Left lobe of liver (tissue), 2 donors: ENCODE measurements around the gene BCL11A. TPM values are rescaled to one million over a fixed set of nuclear protein-coding genes. Genes with fewer than 3 reads are reported as not detected.

ENCODE experiments used
- ATAC-seq: fragments of 200-7000 bp; cut with Tn5 transposase; one replicate; pipeline ENCODE4 v1.9.1; 2020; ENCODE audit warnings: mild to moderate bottlenecking, moderate library complexity
- DNase-seq: peaks from one replicate; pipeline ENCODE4 v3.0.0-alpha.2; 2020; ENCODE audit warnings: low spot score
- total RNA-seq: library from RNA; stranded (reverse); gene quantifications from one replicate; pipeline ENCODE4 v1.2.1, GENCODE V29; 2021
- donor health status: DM: no; HTN: no; CAD: no; lungs with moderate emphysema.
- donor health status: DM: no; HTN: yes; CAD: no.

BCL11A gene
- total RNA-seq, 1 donor from 2014 or later, result 0.50 TPM

DNA sequence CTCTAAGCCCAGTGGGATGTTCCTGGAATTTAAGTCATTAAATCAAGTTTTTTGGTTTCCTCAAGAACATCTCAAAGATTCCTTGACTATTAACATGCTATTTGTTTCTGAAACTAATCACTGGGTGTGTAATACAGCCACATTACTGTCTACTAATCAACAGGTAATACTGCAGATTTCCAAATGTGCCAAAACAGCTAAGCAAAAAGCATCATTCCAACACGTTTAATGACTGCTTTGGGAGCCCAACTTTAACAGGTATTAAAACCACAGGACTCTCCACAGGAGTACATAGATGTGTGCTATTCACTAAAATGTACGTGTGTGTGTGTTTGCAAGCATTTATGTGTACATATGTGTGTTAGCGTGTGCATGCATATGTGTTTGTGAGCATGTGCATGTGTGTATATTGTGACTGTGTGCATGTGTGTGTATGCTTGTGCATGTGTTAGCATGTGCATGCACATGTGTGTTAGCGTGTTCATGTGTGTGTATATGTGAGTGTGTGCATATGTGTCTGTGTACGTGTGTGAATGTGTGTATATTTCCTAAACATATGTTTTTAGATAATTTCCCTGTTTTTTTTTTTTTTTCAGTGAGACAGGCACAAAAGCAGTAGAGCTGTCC is 80.7 kb downstream of the BCL11A start:
- no peak for ATAC-seq
- no peak for DNase-seq

DNA sequence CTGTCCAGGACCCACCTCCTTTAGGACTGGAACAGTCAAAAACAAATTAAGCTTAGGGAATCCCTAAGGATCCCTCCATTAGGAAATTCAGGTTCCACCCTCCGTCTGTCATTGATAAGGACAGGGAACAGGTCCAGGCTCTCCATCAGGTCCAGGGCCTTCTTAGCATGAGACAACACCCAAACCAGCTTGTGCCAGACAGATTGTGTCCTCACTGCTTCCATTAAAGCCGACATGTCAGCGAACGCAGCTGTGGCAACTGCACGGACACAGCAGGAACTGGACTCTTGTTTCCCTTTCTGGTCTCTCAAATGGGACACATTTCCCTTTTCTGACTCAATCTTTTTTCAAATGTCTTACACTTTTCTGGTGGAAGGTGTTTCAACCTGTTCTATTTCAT is 81.4 kb downstream of the BCL11A start:
- ATAC-seq (no peak), DNase-seq (no peak)

DNA sequence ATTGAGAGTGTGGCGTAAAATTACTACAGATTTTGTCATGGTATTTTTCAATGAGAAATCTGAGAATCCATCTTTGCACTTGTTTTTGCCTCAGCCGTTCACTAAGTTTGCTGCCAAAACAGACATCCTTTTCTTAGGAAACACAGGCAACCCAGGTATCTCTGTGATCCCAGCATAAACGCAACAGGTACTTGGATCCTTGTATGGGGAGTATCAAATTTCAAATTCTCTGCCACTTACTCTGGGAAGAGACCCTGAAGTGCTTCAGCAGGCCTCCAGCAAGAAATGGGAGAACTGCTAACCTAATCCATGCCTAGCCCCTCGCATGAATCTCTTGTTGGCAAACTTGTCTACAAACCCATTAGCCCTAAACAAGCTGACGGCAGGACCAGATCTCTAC is 83.1 kb downstream of the BCL11A start:
- ATAC-seq (no peak), DNase-seq (no peak)

DNA sequence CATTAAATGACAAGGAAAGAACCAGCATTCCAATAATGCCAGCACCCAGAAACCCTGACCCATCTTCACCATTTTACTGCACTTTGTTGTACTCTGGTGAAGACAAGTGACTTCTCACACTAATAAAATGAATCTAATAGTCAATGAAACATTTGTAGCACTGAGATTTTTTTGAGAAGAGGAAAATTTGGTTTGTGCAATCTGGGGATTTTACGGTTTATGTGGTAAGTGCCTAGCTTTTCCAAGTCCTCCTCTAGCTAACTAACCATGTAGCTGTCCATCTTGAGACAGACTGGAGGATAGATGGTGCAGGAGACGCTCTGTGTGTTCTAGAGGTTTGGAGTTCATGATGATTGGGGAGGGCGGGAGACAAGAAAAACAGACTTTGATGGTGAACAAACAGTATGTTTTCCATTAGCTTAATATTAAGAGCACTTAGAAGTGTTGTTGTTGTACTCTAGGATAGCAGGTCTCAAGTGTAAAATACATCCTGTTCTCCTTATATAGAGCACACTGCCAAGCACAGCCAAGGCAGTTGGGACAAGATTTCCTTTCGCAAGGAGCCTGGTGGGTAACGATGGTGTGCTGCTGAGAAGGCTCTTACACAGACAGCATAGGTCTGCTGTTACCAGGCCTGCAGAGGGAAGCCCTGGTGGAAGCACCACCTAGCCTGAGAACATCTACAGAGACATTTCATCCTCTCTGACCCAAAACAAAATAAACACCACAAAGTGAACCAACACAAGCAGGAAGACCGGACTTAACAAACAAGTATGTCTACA is 83.7 kb downstream of the BCL11A start:
- ATAC-seq (no peak), DNase-seq (no peak)

DNA sequence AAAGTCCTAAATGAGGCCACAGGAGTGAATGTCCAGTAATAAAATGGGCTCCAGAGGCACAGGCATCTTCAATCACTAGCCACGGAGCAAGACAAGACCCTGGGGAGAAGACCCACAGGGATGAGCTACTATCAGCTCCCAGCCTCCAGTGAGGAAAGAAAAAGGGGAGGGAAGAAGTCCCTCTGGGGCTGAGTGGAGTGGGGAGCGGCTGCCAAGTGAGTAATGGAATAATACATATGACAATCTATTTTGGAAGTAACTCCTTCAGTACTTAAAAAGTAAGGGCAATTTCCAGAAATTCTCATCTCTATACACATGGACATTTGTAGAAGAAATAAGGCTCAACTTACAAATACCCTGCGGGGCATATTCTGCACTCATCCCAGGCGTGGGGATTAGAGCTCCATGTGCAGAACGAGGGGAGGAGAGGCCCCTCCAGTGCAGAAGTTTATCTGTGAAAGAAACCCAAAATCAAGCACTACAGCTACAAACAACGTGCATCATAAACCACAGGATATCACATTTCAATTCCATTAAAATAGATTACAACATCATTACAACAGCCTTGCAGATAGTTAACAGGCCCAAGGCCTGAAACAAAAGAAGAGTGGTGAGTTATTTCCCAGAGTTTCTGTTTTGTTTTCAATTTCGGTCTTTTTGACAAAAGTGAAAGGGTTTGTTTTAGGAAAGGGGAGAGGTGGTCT is 84.9 kb downstream of the BCL11A start:
- ATAC-seq, result no peak
- no peak for DNase-seq

DNA sequence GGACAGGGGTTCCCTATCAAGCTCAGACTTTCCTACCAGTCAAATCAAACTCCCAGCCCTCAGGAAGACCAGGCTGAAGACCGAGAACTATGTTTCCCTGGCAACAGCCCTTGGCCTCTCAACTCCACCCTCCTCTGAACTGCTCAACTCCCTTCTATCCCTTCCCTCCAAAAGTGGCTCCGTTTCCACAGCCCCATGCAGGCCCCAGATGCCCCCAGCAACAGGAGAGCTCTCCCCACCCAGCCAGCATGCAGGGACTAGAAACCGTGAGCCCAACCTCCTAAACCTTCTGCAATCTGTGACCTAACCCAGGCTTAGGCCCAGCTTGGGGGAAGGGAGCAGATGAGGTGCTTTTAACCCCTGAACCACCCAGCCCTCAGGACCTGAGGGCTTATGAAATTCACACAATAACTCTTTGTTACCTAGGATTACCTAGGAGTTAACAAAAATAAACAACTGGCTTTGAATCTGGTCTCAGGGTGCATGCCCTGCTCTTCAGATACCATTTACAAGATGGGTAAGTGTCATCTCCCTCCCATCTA is 87.2 kb downstream of the BCL11A start:
- no peak for ATAC-seq
- DNase-seq, result no peak

DNA sequence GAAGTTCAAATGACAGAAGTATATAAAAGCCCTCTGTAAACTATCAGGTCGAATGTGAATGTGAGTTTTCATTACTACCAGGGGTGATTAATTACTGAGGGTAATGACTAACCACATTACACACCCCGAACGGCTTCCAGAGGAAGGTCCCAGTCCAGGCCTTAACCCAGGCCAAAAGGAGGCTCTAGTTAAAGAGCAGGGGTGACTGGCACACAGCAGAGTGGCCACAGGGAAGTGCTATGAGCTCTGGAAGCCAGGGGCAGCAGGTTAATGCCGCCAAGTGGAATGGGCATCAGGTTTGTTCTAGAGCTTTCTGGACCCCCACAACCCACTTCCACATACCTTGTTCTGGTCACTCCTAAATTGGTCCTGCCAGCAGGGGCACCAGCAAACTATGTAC is 87.7 kb downstream of the BCL11A start:
- no peak for ATAC-seq

DNA sequence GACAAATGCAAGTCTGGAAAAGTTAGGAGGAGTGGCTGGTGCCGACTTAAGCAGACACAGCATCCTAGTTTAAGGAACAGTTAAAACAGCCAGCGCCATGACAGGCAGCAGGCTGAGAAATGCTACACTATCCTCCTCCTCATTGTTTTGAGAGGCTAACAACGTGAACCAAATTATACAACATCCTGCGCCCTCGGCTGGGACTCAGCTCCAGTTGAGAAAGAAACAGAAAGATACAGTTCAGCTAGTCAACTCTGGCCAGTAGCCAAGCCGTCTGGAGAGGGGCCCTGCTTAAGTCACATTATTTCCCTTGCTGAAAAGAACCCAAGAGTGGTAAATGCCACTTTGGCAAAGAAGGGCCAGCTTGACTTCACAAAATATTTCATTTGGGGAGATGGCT is 90.2 kb downstream of the BCL11A start:
- ATAC-seq (no peak), DNase-seq (no peak)

More for the DNA sequence above, 87.7 kb downstream of the BCL11A start:
- DNase-seq, result no peak

DNA sequence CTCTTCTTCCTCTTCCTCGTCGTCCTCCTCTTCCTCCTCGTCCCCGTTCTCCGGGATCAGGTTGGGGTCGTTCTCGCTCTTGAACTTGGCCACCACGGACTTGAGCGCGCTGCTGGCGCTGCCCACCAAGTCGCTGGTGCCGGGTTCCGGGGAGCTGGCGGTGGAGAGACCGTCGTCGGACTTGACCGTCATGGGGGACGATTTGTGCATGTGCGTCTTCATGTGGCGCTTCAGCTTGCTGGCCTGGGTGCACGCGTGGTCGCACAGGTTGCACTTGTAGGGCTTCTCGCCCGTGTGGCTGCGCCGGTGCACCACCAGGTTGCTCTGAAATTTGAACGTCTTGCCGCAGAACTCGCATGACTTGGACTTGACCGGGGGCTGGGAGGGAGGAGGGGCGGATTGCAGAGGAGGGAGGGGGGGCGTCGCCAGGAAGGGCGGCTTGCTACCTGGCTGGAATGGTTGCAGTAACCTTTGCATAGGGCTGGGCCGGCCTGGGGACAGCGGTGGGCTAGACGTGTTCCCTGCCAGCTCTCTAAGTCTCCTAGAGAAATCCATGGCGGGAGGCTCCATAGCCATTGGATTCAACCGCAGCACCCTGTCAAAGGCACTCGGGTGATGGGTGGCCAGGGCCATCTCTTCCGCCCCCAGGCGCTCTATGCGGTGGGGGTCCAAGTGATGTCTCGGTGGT is 91.9 kb downstream of the BCL11A start:
- ATAC-seq (no peak), DNase-seq (no peak)

DNA sequence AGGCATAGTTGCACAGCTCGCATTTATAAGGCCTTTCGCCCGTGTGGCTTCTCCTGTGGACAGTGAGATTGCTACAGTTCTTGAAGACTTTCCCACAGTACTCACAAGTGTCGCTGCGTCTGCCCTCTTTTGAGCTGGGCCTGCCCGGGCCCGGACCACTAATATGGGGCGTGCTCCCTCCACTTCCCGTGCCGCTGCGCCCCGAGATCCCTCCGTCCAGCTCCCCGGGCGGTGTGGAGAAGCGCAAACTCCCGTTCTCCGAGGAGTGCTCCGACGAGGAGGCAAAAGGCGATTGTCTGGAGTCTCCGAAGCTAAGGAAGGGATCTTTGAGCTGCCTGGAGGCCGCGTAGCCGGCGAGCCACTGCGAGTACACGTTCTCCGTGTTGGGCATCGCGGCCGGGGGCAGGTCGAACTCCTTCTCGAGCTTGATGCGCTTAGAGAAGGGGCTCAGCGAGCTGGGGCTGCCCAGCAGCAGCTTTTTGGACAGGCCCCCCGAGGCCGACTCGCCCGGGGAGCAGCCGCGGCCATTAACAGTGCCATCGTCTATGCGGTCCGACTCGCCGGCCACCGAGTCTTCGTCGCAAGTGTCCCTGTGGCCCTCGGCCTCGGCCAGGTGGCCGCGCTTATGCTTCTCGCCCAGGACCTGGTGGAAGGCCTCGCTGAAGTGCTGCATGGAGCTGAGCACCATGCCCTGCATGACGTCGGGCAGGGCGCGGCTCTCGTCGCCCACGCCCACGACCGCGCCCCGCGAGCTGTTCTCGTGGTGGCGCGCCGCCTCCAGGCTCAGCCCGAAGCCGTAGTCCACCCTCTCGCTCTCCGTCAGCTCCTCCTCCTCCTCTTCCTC is 92.7 kb downstream of the BCL11A start:
- DNase-seq, result no peak
- ATAC-seq, result no peak

DNA sequence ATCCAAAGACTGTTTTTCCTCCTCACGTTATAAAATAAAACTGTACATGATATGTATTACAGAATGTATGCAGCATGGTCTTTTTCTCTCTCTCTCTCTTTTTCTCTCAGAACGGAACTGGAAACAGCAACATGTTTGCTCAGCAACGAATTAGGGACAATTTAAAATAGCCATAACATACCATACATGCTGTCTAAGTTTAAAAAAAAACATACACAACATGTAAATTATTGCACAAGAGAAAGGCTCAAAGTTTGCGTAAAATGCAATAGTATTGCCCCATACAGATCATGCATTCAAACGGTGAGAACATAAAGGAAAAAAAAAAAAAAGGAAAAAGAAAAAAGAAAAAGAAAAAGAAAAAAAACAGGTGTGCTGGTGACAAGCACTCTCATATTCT is 93.6 kb downstream of the BCL11A start:
- no peak for ATAC-seq
- DNase-seq, result no peak

DNA sequence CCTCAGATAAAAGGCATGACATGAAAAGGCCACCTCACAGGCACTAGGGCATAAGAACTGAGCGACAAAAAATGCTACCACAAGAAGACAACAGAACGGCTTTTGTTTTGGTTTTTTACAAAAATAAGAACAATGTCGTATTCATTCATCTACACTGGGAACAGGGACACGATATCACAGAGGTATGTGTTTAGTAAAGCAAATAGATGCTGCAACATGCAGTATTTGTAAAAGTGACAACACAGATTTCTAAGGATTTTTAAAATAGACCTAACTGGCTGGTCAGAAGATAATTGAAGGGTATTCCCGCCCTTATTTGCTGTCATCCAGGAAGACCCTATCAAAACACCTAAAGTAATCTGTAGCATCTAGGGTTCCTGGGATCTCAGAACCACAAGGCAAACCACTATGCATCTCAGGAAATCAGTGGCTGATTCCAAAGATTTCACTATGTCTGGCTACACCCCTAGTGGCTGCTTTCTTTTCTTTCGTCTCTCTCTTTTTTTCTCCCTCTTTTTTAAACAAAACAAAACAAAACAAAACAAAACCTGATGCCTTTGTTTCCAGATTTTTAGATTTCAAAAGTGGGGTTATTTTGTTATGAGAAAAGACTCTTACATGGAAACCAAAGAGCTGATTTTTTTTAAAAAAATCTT is 97.2 kb downstream of the BCL11A start:
- DNase-seq, result no peak
- no peak for ATAC-seq

DNA sequence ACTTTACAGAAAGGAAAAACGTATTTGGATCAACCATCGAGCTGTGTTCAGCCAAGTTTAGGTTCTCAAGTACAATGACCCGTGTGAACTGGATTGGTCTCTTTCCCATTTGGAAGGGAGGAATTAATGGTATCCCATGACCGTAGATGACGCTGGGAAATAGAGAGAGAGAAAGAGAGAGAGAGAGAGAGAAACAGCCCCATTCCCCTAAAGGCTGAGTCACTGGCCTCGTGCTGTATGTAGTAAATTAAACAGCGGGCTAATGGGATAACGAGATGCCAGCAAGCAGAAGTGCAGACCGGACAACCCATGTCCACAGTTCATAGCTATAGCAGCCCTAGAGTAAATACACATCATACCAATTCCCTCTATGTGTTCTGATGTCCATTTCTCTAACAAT is 99.6 kb downstream of the BCL11A start:
- DNase-seq, result no peak
- no peak for ATAC-seq

DNA sequence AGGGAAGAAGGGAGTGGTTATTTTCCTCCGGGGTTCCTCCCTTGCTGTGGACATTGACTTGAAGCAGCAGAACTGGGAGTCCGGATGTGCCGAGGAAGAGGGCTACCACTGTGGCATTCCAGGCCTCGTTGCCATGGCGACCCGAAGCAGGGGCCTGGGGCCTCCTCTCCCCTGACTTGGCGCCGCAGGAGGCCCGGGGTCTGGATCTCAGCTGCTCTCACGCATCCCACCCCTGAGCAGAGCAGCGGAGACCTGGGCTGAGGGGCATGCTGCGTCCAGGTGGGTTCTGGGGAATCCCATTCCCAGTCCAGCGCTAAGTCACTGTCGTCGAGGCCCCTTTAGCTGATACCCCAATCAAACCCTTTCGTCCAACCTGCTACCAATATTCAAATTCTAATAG is 100.2 kb downstream of the BCL11A start:
- ATAC-seq (no peak), DNase-seq (no peak)

DNA sequence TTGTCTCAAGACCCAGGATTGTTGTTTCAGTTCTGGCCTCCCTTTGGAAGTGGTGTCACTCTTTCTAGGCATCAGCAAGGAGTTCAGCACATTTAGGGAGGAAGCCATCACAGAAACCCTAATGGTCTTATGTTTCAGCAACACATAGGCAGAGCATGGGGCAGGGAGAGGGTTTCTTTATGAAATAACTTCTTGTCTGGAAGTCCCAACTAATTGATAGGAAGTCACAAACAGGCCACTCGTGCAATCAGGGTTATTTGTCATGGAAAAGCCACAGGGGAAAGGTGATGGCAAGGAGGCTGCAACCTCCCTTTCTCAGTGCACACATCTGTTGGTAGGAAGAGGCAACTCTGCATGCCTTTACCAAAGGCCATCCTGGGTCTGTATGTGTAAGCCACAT is 103.0 kb downstream of the BCL11A start:
- no peak for ATAC-seq
- no peak for DNase-seq

DNA sequence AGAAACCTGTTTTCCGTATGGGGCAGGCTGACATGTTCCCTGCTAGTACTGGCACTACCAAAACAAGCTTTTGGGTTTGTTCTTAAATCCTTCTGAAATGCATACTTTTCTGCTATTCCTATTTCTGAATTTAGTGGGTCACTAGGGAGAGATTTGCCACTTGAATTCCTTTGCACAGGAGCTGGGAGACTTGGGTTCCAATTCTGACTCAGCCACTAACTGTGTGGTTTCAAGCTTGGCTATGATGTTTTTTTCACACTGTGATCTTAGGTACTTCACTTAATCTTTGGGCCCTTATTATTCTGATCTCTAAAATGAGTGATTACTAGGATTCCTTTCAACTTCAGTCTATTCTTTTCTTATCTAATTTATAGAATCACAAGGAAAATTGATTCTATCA is 105.5 kb downstream of the BCL11A start:
- no peak for ATAC-seq

DNA sequence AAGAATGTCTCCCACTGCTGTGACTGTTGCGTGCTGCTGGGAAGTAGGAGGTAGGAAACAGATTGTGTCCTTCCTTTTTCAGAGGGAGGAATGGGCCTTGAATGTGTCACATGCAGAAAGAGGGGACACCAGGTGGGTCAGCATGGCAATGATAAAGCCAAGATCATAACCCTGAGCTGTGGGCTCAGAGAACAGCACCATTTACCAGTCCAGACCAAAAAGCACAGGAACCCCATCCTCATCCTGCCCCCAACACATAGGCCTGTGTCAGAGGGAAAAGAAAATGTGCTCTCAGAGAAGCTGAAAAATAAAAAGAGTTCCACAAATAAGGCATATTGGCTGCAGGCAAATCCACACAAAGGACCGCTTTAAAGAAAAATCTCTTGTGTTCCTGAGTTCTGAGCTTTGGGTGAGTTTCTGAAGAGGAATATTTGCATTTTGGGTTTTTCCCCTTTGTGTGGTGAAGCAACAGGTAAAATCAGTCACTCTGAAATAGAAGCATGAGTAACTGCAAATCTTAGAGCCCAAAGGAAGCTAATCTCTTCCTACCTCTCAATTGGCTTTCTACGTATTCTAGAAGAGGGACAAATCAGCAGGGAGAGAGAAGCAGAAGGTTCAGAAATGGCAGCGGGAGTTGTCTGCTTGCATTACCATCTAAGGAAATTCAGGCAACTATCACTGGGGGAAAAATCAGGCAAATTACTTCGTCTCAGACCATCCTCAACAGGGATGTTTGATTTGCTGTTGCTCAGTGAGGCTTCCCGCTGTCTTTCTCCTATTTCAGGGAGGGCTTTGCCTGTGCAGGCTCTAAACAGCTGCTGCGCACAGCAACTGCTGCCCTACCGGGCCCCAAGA is 106.8 kb downstream of the BCL11A start:
- ATAC-seq (no peak), DNase-seq (no peak)

More for the DNA sequence above, 105.5 kb downstream of the BCL11A start:
- no peak for DNase-seq

DNA sequence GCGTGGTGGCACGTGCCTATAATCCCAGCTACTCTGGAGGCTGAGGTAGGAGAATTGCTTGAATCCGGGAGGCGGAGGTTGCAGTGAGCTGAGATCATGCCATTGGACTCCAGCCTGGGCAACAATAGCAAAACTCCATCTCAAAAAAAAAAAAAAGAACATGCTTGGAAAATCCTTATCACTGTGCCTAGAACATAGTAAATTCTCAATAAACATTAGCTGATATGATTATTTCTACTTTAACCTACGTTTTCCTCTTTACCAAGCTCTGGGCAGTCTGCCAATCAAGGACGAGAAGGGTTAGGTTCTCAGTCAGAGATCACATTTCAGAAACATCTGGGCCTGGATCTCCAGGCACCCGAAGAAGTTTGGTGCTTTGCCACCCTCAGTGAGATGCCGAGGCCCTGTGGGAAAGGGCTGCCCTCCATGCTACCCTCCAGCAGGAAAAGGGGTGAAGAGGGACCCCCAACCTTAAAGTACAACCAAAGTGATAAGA is 107.7 kb downstream of the BCL11A start:
- ATAC-seq (no peak), DNase-seq (no peak)

DNA sequence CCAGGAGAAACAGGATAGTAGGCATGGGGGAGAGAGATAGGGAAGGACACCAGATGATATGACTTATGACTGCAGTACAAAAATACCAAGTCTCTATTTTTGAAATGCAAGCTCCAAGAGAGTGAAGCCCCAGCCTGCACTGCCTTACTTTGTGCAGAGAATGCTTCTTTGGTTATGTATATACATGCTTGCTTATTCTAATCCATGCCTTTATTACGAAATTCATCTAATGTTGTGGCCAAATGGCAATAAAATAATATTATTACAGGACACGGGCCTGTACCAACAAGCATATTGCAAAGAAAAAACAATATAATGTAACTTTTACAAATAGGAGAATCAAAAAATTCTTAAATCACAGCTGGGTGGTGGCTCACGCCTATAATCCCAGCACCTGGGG is 110.8 kb downstream of the BCL11A start:
- DNase-seq (no peak), ATAC-seq (no peak)
